GM12864 (cell line): ENCODE data around the gene NEUROD6.

Experiments used
- DNase-seq: peaks from one replicate; pipeline ENCODE4 v3.0.0-alpha.2; 2011; ENCODE audit warnings: low read depth
- H3K4me3 ChIP-seq: 2 replicates; pipeline ENCODE4 v1.5.1; 2011; ENCODE audit warnings: mild to moderate bottlenecking, low read depth, low read length, control low read depth
- TF ChIP-seq, protein P1 (sequence below): IDR thresholded peaks from 2 replicates; pipeline ENCODE4 v1.5.1; 2011; ENCODE audit warnings: low read depth, mild to moderate bottlenecking, moderate library complexity, low read length, control low read depth, inconsistent platforms; ENCODE audit errors: missing control alignments

NEUROD6 gene

DNA sequence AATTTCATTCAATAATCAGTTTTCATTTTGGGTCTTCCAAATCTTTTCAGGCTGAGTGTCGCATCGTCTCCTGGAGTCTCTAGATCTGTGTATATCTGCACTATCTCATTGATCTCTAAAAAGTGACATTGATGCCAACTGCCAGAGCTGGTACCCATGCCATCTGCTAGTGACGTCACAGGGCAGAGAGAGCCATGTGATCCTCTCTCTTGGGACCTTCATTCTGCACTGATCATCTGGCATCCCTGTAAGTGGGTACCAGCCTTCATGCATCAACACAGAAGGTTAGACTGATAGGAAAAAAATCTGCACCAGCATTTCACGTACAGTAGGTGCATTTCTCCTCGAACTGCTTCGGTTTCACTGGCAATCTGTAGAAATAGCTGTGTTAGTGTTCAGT is at the start of gene NEUROD6:
TSS of gene NEUROD6 (minus strand) at position 124 of the 400 bp plus-strand sequence. CDS start 1,458 bp downstream, outside the sequence.
- no peak within 1 kb of the TSS for H3K4me3 ChIP-seq
- DNase-seq, result no peak
- TF ChIP-seq, protein P1, sequence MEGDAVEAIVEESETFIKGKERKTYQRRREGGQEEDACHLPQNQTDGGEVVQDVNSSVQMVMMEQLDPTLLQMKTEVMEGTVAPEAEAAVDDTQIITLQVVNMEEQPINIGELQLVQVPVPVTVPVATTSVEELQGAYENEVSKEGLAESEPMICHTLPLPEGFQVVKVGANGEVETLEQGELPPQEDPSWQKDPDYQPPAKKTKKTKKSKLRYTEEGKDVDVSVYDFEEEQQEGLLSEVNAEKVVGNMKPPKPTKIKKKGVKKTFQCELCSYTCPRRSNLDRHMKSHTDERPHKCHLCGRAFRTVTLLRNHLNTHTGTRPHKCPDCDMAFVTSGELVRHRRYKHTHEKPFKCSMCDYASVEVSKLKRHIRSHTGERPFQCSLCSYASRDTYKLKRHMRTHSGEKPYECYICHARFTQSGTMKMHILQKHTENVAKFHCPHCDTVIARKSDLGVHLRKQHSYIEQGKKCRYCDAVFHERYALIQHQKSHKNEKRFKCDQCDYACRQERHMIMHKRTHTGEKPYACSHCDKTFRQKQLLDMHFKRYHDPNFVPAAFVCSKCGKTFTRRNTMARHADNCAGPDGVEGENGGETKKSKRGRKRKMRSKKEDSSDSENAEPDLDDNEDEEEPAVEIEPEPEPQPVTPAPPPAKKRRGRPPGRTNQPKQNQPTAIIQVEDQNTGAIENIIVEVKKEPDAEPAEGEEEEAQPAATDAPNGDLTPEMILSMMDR, result no peak

DNA sequence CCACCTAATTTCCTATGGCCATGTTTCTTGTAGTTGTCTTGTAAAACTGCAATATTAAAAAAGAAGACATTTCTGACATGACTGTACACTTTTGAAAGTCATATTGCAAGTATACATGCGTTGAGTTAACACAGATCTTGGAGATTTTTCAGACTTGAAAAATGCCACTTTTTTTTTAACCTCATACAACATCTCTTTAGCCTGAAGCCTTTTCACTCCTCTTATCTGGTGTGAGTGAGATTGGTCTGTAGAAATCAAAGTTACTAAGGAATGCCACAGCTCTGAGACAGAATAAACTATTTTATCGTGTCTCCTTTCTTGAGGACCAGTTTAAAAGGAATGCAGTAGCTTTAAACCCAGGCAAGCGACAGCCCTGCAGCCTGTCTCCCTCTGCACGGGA is 43.9 kb upstream of the NEUROD6 start:
- DNase-seq, result no peak
- TF ChIP-seq, protein P1, result no peak
- no peak overlapping the region for H3K4me3 ChIP-seq

DNA sequence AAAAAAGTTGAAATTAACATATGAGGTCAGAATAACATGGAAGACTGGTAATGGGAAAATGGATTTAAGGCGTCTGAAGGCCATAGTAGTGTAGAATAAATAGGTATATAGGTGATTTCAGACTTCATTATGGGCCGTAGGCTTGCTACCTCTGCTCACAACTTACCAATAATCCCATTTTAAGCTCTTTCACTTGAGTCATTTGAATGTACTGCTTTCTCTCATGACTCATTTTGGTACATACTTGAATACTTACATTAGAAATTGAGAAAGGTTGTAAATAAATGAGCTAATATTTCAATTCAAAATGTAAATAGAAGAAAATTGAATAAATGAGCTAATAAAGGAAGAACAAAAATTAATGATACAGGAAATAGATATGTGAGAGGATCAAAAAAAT is 42.2 kb upstream of the NEUROD6 start:
- no peak overlapping the region for H3K4me3 ChIP-seq
- TF ChIP-seq, protein P1, result no peak
- DNase-seq, result no peak

DNA sequence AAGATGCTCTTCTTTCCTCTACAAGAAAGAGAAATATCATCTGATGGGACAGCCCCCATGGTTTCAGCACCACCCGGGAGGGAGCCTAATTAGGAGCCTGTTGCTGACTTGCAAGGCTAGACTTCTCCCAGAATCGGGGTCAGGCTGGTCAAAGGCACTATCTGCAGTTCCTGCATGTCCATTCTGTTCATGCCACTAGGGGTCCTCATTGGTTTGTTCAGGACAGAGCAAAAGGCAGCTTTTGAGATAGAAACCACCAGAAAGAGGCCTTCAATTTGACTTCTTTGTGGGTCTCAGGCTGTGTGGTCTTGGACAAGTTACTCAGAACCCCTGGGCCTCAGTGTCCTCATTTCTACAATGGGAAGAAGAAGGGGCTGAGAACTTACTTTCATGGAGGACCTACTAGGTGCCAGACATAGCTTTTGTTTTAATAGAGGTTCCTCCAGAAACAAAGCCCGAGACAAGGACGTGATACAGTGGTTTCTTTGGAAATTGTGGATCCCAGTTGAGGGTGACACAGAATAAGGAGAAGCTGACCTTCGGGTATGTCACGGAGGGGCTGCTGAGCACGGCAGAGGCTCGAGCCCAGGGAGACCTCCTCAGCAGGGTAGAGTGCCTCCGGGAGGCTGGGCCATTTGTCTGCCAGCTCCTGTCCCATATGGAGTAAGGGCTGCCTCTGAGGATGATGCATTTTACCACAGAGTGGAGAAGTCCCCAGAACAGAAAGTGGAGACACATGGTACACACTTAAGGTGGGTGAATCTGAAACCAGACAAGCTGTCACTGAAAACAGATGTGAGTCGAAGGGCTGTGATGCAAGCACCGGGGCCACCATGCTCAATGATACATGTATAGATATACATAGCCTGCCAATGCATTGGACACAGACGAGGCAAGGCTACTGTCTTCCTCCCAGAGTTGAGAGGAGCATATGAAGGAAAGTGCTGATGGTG is 33.1 kb upstream of the NEUROD6 start:
- H3K4me3 ChIP-seq, result no peak overlapping the region
- DNase-seq, result peak; percentile 13
- TF ChIP-seq, protein P1, result peak; percentile 78

DNA sequence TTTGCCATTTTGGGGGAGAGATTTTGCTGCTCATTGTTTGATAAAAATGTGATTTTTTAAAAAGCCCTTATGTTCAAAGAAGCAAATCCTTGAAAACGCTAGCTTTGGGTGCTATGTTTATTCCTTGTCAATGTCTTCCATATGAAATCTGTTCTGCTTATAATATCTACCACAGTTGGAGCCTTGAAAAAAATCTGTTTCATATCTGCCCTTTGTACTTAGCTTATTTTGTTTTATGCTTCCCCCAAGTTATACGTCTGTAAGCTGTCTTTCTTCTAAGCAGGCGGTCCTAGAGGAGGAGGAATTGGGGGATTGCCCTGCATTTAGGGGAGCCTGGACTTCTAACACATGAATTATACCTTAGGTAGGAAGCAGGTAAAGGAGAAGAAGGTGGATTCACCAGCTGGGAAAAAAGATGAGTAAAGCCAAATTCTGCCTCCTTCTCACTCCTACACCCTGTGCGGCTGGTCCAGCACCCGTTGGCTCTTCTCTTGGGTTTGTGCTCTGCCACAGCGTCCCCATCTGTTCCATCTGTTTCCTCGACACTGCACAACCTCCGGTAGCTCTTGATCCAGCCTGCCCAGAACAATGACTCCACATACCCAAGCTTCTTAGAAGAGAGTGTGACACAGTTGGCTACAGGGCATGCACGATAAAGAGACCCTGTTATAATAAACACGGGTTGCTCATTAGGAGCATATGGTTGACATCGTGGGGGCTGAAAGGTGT is 31.9 kb upstream of the NEUROD6 start:
- no peak overlapping the region for H3K4me3 ChIP-seq
- no peak for DNase-seq
- TF ChIP-seq, protein P1, result no peak

DNA sequence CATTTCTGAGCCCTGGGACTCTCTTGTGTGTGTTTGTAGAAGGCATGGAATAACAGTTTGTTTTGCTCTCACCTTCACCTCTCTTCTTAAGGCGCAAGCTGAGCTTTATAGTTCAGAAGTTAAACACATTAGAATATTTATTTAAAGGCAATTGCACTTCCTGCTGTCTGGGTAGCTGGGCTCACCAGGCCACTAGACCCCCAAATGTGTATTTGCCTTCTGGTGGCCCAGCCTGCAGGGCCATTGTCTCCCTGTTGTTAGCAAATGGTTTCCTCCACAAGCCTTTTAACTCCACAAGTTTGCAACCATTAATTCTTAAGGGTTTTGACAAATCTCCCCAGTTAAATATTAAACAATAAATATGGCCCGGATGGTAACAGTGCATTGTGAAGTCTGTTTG is 31.1 kb upstream of the NEUROD6 start:
- DNase-seq, result no peak
- TF ChIP-seq, protein P1, result no peak
- no peak overlapping the region for H3K4me3 ChIP-seq
